Head of caudate nucleus (tissue), 42 donors: ENCODE results near the gene KNOP1.
A peak's percentile ranks its signal among the peaks of the same experiment; 100 is the strongest.
"Not testable (repeated sequence)": the region's sequence is repeated elsewhere in the genome, so short reads cannot be mapped to it uniquely, and the experiment has no call there.

Experiments
- DNase-seq, 42 donors: peaks; one replicate each; pipeline versions ENCODE4 v3.0.0 to v3.0.0-alpha.2; 2020 to 2021; ENCODE audit warnings: mixed read lengths in 7 of 42
- intact Hi-C: fragments of 100-400 bp; cut with DNase I; formaldehyde crosslinking; loops from one replicate; pipeline ENCODE4 v1.15.0; 2022

Gene KNOP1

GRCh38 chr16:19694989-19695388 is 23.0 kb downstream of the KNOP1 start:
- intact Hi-C loops: no loop called here
- no peak for DNase-seq

- peak; percentile 26 to 90 (median 64) for DNase-seq
- intact Hi-C loops: no loop called here
Observed at GRCh38 chr16:19691161-19691711, 26.8 kb downstream of the KNOP1 start.

GRCh38 chr16:19690196-19690595 is 27.8 kb downstream of the KNOP1 start:
- intact Hi-C loops: no loop called here
- DNase-seq: no peak

- no peak for DNase-seq
- intact Hi-C loops: no loop called here
Observed at GRCh38 chr16:19689342-19689741, 28.7 kb downstream of the KNOP1 start.

- intact Hi-C loops: no loop called here
- DNase-seq: no peak
Observed at GRCh38 chr16:19688396-19689024, 29.5 kb downstream of the KNOP1 start.

- intact Hi-C loops: no loop called here
- DNase-seq: no peak
Observed at GRCh38 chr16:19687279-19687678, 30.7 kb downstream of the KNOP1 start.

GRCh38 chr16:19685176-19685575 is 32.9 kb downstream of the KNOP1 start:
- intact Hi-C loops: no loop called here
- no peak for DNase-seq

- intact Hi-C loops: no loop called here
- DNase-seq: no peak
Observed at GRCh38 chr16:19683453-19684236, 34.4 kb downstream of the KNOP1 start.

GRCh38 chr16:19681637-19682036 is 36.4 kb downstream of the KNOP1 start:
- intact Hi-C loops: no loop called here
- peak in 36 of 42 donors; percentile 20 to 81 (median 55) for DNase-seq

GRCh38 chr16:19680881-19681340 is 37.1 kb downstream of the KNOP1 start:
- no peak for DNase-seq
- intact Hi-C loops: no loop called here

- DNase-seq, intact Hi-C loops: not testable (repeated sequence)
Observed at GRCh38 chr16:19679281-19679680, 38.7 kb downstream of the KNOP1 start.

- no peak for DNase-seq
- intact Hi-C loops: no loop called here
Observed at GRCh38 chr16:19678804-19679203, 39.2 kb downstream of the KNOP1 start.

- peak in 2 of 42 donors; percentile 29 to 30 for DNase-seq
- intact Hi-C loops: no loop called here
Observed at GRCh38 chr16:19677402-19677801, 40.6 kb downstream of the KNOP1 start.

GRCh38 chr16:19674485-19674884 is 43.5 kb downstream of the KNOP1 start:
- intact Hi-C loops: no loop called here
- no peak for DNase-seq

GRCh38 chr16:19672378-19672777 is 45.6 kb downstream of the KNOP1 start:
- intact Hi-C loops: no loop called here
- no peak for DNase-seq

- intact Hi-C loops: no loop called here
- peak in 41 of 42 donors; percentile 52 to 88 (median 72) for DNase-seq
Observed at GRCh38 chr16:19666477-19666876, 51.5 kb downstream of the KNOP1 start.

GRCh38 chr16:19665313-19665712 is 52.7 kb downstream of the KNOP1 start:
- intact Hi-C loops, DNase-seq: not testable (repeated sequence)

GRCh38 chr16:19664166-19664565 is 53.9 kb downstream of the KNOP1 start:
- DNase-seq: peak in 3 of 42 donors; percentile 28 to 60 (median 33)
- intact Hi-C loops: no loop called here

GRCh38 chr16:19662351-19662750 is 55.7 kb downstream of the KNOP1 start:
- intact Hi-C loops: no loop called here
- no peak for DNase-seq

- DNase-seq: no peak
- intact Hi-C loops: no loop called here
Observed at GRCh38 chr16:19660432-19660831, 57.6 kb downstream of the KNOP1 start.
